NCI-H187 (cell line): Measurements from ENCODE around the gene NRIP3.

ENCODE experiments used
- DNase-seq, 2 experiments: peaks; one replicate each; lab custom pipeline; 2025; lab: John Stamatoyannopoulos, UW

The NRIP3 gene

GRCh38 chr11:9003573-9004182 lies at the start of gene NRIP3:
Gene NRIP3, minus strand, starts transcription at chr11:9004001. Its CDS starts 66 bp downstream, at chr11:9003935.
- peak; percentile 29 to 79 for DNase-seq

- DNase-seq = no peak
Observed at GRCh38 chr11:9052316-9052715, 48.5 kb upstream of the NRIP3 start.

GRCh38 chr11:9049959-9050358 lies 46.2 kb upstream of the NRIP3 start:
- DNase-seq = no peak

- peak; percentile 22 to 49 for DNase-seq
Observed at GRCh38 chr11:9047964-9048523, 44.2 kb upstream of the NRIP3 start.

GRCh38 chr11:9046481-9046880 lies 42.7 kb upstream of the NRIP3 start:
- DNase-seq = no peak

- DNase-seq = no peak
Observed at GRCh38 chr11:9042488-9042887, 38.7 kb upstream of the NRIP3 start.

- no peak for DNase-seq
Observed at GRCh38 chr11:9041747-9042146, 37.9 kb upstream of the NRIP3 start.

- DNase-seq = no peak
Observed at GRCh38 chr11:9040410-9040809, 36.6 kb upstream of the NRIP3 start.

GRCh38 chr11:9039863-9040262 lies 36.1 kb upstream of the NRIP3 start:
- DNase-seq = no peak

GRCh38 chr11:9039198-9039597 lies 35.4 kb upstream of the NRIP3 start:
- DNase-seq = no peak

- no peak for DNase-seq
Observed at GRCh38 chr11:9038541-9038940, 34.7 kb upstream of the NRIP3 start.

GRCh38 chr11:9037963-9038362 lies 34.2 kb upstream of the NRIP3 start:
- no peak for DNase-seq

GRCh38 chr11:9037046-9037780 lies 33.4 kb upstream of the NRIP3 start:
- no peak for DNase-seq

- DNase-seq = no peak
Observed at GRCh38 chr11:9030601-9031000, 26.8 kb upstream of the NRIP3 start.

GRCh38 chr11:9029422-9029821 lies 25.6 kb upstream of the NRIP3 start:
- DNase-seq = no peak

- no peak for DNase-seq
Observed at GRCh38 chr11:9028581-9028980, 24.8 kb upstream of the NRIP3 start.

GRCh38 chr11:9025101-9025850 lies 21.5 kb upstream of the NRIP3 start:
- no peak for DNase-seq

- DNase-seq = no peak
Observed at GRCh38 chr11:9022961-9023680, 19.3 kb upstream of the NRIP3 start.

- no peak for DNase-seq
Observed at GRCh38 chr11:9020916-9021315, 17.1 kb upstream of the NRIP3 start.

- no peak for DNase-seq
Observed at GRCh38 chr11:9019861-9020260, 16.1 kb upstream of the NRIP3 start.

GRCh38 chr11:9017773-9018172 lies 14.0 kb upstream of the NRIP3 start:
- DNase-seq = no peak
